ENCODE results near the gene CHSY1. TPM values are rescaled to one million over a fixed set of nuclear protein-coding genes. Genes with fewer than 3 reads are reported as not detected.

Gene CHSY1
- total and polyA plus RNA-seq, 2 of the 13 experiments (the other 11 are each of a cell fraction or from before 2014, with no cell fraction given), result 13.3 to 13.7 TPM

DNA sequence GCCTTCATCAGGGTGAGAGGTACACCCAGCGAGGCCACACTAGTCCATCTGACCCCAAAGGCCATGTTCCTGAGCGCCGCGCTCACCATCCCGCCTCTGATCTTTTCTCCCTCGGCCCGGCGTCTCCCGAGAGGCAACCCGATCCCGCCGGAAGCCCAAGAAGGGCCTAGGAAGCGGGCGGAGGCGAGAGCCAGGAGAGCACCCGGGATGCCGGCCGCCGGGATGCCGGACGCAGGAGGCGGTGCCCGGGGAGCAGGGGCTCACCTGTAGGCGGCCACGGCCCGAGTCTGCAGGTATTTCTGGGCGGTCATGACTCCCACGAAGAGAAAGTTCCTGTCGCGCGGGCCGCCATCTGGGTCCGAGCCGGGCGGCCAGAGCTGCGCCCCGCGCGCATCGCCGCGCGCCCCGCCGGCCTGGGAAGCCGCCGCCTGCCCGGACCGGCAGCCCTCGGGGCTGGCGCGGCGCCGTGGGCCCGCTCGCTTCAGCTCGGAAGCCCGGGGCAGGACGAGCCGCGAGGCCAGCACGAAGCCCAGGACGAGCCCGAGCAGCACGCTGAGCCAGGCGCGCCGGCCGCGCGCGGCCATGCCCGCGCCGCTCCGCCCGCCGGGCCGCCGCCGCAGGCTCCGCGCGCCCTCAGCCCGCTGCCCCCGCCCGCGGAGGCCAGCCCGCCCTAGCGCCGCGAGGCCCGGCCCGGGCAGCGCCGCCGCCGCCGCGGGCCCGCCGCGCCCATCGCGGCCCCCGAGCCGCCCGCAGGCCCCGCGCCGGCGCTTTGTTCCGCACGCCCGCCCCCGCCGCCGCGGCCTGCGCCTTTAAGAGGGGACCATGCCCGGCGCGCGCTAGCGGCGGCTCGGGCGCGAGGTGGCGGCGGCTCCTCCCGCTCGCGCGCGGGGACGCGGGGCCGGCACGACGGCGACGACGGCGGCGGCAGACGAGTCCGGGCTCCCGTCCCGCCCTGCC, 697 bp downstream of the CHSY1 start:
- peaks cover 62% of the 10 kb centered on the region for H3K4me1 ChIP-seq (ENCODE audit: insufficient read depth, low read length)
- H3K27me3 ChIP-seq (ENCODE audit: control insufficient read depth in 1 of 2, insufficient read depth in 2 of 2, low read length in 2 of 2), result no peaks in the 10 kb centered on the region
- intact Hi-C loops (cut with micrococcal nuclease; ENCODE audit: unreplicated experiment) (loop anchor here (10.0 kb wide), 2 partner anchors 126 to 336 kb away; partner anchors contain the start of gene LRRK1), in situ Hi-C loops (cut with HindIII; ENCODE audit: extremely low pct_ligation_motif_present, low pct_unique_long_range_greater_than_20kb) (loop anchor here (10.0 to 25.0 kb wide), 3 partner anchors 166 to 589 kb away; partner anchors contain the start of gene LRRK1)
- peaks cover 44% of the 10 kb centered on the region for H3K79me2 ChIP-seq (ENCODE audit: insufficient read depth, low read length)
- peak overlapping the region; percentile 77 to 82 (median 81) for H3K4me3 ChIP-seq (replicated peaks in 1 of 3; ENCODE audit: insufficient read depth in 1 of 3, low read depth in 2 of 3, low read length in 3 of 3)
- ATAC-seq, result peak; percentile 24
- ChIA-PET POLR2A (interaction anchor here (1.2 to 1.7 kb wide), 3 partner anchors 91 to 180 kb away, joined by 3 to 8 read pairs (median 8); no protein-coding TSS in a partner anchor), CTCF (ENCODE audit: low intra/inter-chr PET ratio, low total read pairs) (no interaction called here)
- H3K9ac ChIP-seq (ENCODE audit: insufficient read depth, low read depth, low read length), result peak overlapping the region; percentile 72
- H3K4me2 ChIP-seq (ENCODE audit: low read depth, low read length), result peak overlapping the region; percentile 94
- no peaks in the 10 kb centered on the region for H3K9me3 ChIP-seq (ENCODE audit: low read length)
- H4K20me1 ChIP-seq (ENCODE audit: insufficient read depth, low read length), result peaks cover 10% of the 10 kb centered on the region
- no peak for DNase-seq (ENCODE audit: low spot score)
- no peak overlapping the region for H2AFZ ChIP-seq (ENCODE audit: low read length)
- H3K27ac ChIP-seq (ENCODE audit: extremely low read length, insufficient read depth, low read length), result peak overlapping the region; percentile 52
- no peak for FAIRE-seq
- 0% methylated on average over 25 of the region's 150 CpGs for WGBS (ENCODE audit: low lambda C conversion rate)
- BruUV-seq (replicated peaks), result no TSS peak
- H3K36me3 ChIP-seq (replicated peaks in 1 of 2; ENCODE audit: control insufficient read depth in 1 of 2, insufficient read depth in 2 of 2, low read length in 2 of 2), result no peaks in the 10 kb centered on the region; a peak in 1 of 5 replicates
- TF ChIP-seq IRX3 (CRISPR knock-in tag; IDR thresholded peaks at IDR 0.05; ENCODE audit: borderline replicate concordance, low read depth) (peak; percentile 21; the same call in 1 of the 2 replicates), ZNF768 (CRISPR knock-in tag; IDR thresholded peaks at IDR 0.05) (peak; percentile 27; the same call in 1 of the 2 replicates), SAP130 (CRISPR knock-in tag; IDR thresholded peaks at IDR 0.05; ENCODE audit: low read depth) (peak; percentile 4; the same call in 1 of the 2 replicates), EHMT2 (IDR thresholded peaks at IDR 0.05; ENCODE audit: borderline replicate concordance, low read depth, low read length) (no peak), POLR2G (IDR thresholded peaks at IDR 0.05; ENCODE audit: low read depth, low read length) (0 out of 2 replicates have a peak, but pooled peaks have one; percentile 33), ZFX (CRISPR knock-in tag; IDR thresholded peaks at IDR 0.05; ENCODE audit: low read depth) (peak; percentile 18; the same call in 1 of the 2 replicates), MATR3 (CRISPR knock-in tag; IDR thresholded peaks at IDR 0.05) (no peak), ZFY (CRISPR knock-in tag; IDR thresholded peaks at IDR 0.05) (peak; percentile 40; the same call in 1 of the 2 replicates), NFRKB (IDR thresholded peaks at IDR 0.05) (no peak), AGO2 (optimal IDR thresholded peaks at IDR 0.05; ENCODE audit: low read depth, low read length) (peak; percentile 62), GABPA (IDR thresholded peaks at IDR 0.05; ENCODE audit: low read depth, low read length) (no peak), GABPA (CRISPR knock-in tag; IDR thresholded peaks at IDR 0.05; ENCODE audit: low read depth) (peak; percentile 33; the same call in 1 of the 2 replicates), YY1 (IDR thresholded peaks at IDR 0.05; ENCODE audit: insufficient read depth, insufficient replicate concordance, low read depth, low read length) (peak; percentile 14)
- TF ChIP-seq, protein P1, sequence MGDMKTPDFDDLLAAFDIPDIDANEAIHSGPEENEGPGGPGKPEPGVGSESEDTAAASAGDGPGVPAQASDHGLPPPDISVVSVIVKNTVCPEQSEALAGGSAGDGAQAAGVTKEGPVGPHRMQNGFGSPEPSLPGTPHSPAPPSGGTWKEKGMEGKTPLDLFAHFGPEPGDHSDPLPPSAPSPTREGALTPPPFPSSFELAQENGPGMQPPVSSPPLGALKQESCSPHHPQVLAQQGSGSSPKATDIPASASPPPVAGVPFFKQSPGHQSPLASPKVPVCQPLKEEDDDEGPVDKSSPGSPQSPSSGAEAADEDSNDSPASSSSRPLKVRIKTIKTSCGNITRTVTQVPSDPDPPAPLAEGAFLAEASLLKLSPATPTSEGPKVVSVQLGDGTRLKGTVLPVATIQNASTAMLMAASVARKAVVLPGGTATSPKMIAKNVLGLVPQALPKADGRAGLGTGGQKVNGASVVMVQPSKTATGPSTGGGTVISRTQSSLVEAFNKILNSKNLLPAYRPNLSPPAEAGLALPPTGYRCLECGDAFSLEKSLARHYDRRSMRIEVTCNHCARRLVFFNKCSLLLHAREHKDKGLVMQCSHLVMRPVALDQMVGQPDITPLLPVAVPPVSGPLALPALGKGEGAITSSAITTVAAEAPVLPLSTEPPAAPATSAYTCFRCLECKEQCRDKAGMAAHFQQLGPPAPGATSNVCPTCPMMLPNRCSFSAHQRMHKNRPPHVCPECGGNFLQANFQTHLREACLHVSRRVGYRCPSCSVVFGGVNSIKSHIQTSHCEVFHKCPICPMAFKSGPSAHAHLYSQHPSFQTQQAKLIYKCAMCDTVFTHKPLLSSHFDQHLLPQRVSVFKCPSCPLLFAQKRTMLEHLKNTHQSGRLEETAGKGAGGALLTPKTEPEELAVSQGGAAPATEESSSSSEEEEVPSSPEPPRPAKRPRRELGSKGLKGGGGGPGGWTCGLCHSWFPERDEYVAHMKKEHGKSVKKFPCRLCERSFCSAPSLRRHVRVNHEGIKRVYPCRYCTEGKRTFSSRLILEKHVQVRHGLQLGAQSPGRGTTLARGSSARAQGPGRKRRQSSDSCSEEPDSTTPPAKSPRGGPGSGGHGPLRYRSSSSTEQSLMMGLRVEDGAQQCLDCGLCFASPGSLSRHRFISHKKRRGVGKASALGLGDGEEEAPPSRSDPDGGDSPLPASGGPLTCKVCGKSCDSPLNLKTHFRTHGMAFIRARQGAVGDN (CRISPR knock-in tag; IDR thresholded peaks at IDR 0.05), result peak; percentile 67
- TF ChIP-seq, protein P2, sequence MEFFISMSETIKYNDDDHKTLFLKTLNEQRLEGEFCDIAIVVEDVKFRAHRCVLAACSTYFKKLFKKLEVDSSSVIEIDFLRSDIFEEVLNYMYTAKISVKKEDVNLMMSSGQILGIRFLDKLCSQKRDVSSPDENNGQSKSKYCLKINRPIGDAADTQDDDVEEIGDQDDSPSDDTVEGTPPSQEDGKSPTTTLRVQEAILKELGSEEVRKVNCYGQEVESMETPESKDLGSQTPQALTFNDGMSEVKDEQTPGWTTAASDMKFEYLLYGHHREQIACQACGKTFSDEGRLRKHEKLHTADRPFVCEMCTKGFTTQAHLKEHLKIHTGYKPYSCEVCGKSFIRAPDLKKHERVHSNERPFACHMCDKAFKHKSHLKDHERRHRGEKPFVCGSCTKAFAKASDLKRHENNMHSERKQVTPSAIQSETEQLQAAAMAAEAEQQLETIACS (CRISPR knock-in tag; IDR thresholded peaks at IDR 0.05), result 0 out of 2 replicates have a peak, but pooled peaks have one; percentile 15

Measured in HepG2 (cell line).